ENCODE measurements around the gene LEMD2. TPM values are rescaled to one million over a fixed set of nuclear protein-coding genes. Genes with fewer than 3 reads are reported as not detected.

Gene LEMD2
- total RNA-seq, 1 experiment from 2014 or later, result 91.8 TPM

- H2AK5ac ChIP-seq (ENCODE audit: insufficient read length, low read length), result no peak overlapping the region
- no peaks in the 10 kb centered on the region for H3K27me3 ChIP-seq (ENCODE audit: insufficient read depth, low read length)
- Mint-ChIP-seq H3K27ac (peak overlapping the region in 2 of 3 experiments; percentile 3 to 95; a peak in 3 of 7 replicates), H3K36me3 (ENCODE audit: insufficient read depth in 1 of 3, low read depth in 3 of 3) (no peaks in the 10 kb centered on the region), H3K4me3 (peak overlapping the region in 1 of 2 experiments; percentile 6; a peak in 1 of 5 replicates), H3K9me3 (no peaks in the 10 kb centered on the region; a peak in 2 of 5 replicates), H3K4me1 (peaks cover 64 to 77% of the 10 kb centered on the region in 2 experiments), H3K27me3 (ENCODE audit: low read depth) (peaks cover 5% of the 10 kb centered on the region; the same call in 1 of the 2 replicates)
- H3T11ph ChIP-seq (ENCODE audit: low read length), result no peak overlapping the region
- no peaks in the 10 kb centered on the region for H3K23me2 ChIP-seq (ENCODE audit: insufficient read length, low read depth, low read length, poor library complexity, severe bottlenecking)
- no peak for DNase-seq
- H4K8ac ChIP-seq (replicated peaks; ENCODE audit: insufficient read length, low read depth, low read length), result no peak overlapping the region
- no peak overlapping the region for H2BK12ac ChIP-seq (ENCODE audit: insufficient read length, low read depth, low read length)
- no peak overlapping the region for H2BK120ac ChIP-seq (ENCODE audit: low read depth, low read length, poor library complexity, severe bottlenecking)
- H3K56ac ChIP-seq (ENCODE audit: insufficient read length, low read depth, low read length), result no peak overlapping the region
- H2BK20ac ChIP-seq (ENCODE audit: low read depth, low read length, poor library complexity, severe bottlenecking), result no peak overlapping the region
- no peaks in the 10 kb centered on the region for H3K79me1 ChIP-seq (ENCODE audit: insufficient read depth, low read depth, low read length, poor library complexity, severe bottlenecking)
- no CpG with 5 or more reads among the region's 8 CpGs for WGBS (ENCODE audit: extremely low coverage, insufficient read length, low lambda C conversion rate)
- H3K14ac ChIP-seq (ENCODE audit: insufficient read depth, low read length), result no peak overlapping the region
- no peaks in the 10 kb centered on the region for H3K9me3 ChIP-seq (ENCODE audit: control insufficient read depth, low read depth, low read length)
- H3K4me2 ChIP-seq (ENCODE audit: insufficient read depth, insufficient read length, low read length), result no peak overlapping the region
- no peak overlapping the region for H3K27ac ChIP-seq (ENCODE audit: insufficient read length, low read depth, low read length)
- no peak overlapping the region for H2AFZ ChIP-seq (ENCODE audit: low read length)
- H2BK15ac ChIP-seq (ENCODE audit: low read depth, low read length), result no peak overlapping the region
- no peaks in the 10 kb centered on the region for H4K20me1 ChIP-seq (ENCODE audit: control insufficient read depth, insufficient read depth, insufficient read length)
- H3K4me1 ChIP-seq (ENCODE audit: insufficient read depth, low read length), result peaks cover 19% of the 10 kb centered on the region; the same call in 1 of the 2 replicates
- H3K79me2 ChIP-seq (ENCODE audit: insufficient read depth, low read length), result no peaks in the 10 kb centered on the region
- no peak for TF ChIP-seq CTCF (conservative IDR thresholded peaks at IDR 0.05)
- H3K4ac ChIP-seq (ENCODE audit: low read depth, low read length), result no peak overlapping the region
- no peak overlapping the region for H3K18ac ChIP-seq (ENCODE audit: insufficient read length, low read depth, low read length)
- no peak overlapping the region for H3K23ac ChIP-seq (ENCODE audit: insufficient read length, low read depth, low read length)
- no peak overlapping the region for H4K91ac ChIP-seq (ENCODE audit: insufficient read length, low read depth, low read length)
- H2BK5ac ChIP-seq (ENCODE audit: insufficient read length, low read length), result no peak overlapping the region
- H3K9ac ChIP-seq (ENCODE audit: extremely low read depth, insufficient read length, low read length), result no peak overlapping the region
- no peak overlapping the region for H4K5ac ChIP-seq (ENCODE audit: insufficient read length, low read depth, low read length)
Measured at GRCh38 chr6:33808641-33809180, 19.8 kb upstream of the LEMD2 start.
